SK-N-SH treated with all-trans-retinoic acid at 6 μM for 48 hours (cell line): ENCODE data around the gene TNNI3K.

Source experiments
- ATAC-seq: fragments of 200-7000 bp; cut with Tn5 transposase; 3 replicates; pipeline ENCODE4 v1.9.1; 2020; ENCODE audit warnings: mild to moderate bottlenecking, moderate library complexity
- ARNTL ChIP-seq: fragments of 450-650 bp; formaldehyde crosslinking; IDR thresholded peaks from 2 replicates; pipeline ENCODE4 v1.5.0; 2020; ENCODE audit warnings: low read depth, mild to moderate bottlenecking, moderate library complexity, borderline replicate concordance
- BACH2 ChIP-seq: fragments of 250-450 bp; sonication (Bioruptor Pico); IDR thresholded peaks from 2 replicates; pipeline ENCODE4 v1.9.0; 2021; ENCODE audit warnings: mild to moderate bottlenecking, borderline replicate concordance
- CSDC2 ChIP-seq: fragments of 250-450 bp; sonication (Bioruptor Pico); IDR thresholded peaks from 2 replicates; pipeline ENCODE4 v1.5.0; 2020; ENCODE audit warnings: mild to moderate bottlenecking, moderate library complexity
- ESRRG ChIP-seq: fragments of 250-450 bp; sonication (Bioruptor Pico); IDR thresholded peaks from 2 replicates; pipeline ENCODE4 v1.6.1; 2021; ENCODE audit warnings: mild to moderate bottlenecking
- ISL1 ChIP-seq: fragments of 250-450 bp; sonication (Bioruptor Pico); IDR thresholded peaks from 2 replicates; pipeline ENCODE4 v2.1.2; 2022; ENCODE audit warnings: mild to moderate bottlenecking, moderate library complexity
- OSR1 ChIP-seq: fragments of 250-450 bp; sonication (Bioruptor Pico); IDR thresholded peaks from 2 replicates; pipeline ENCODE4 v1.8.0; 2022; ENCODE audit warnings: moderate library complexity, mild to moderate bottlenecking, inconsistent platforms
- SNAI2 ChIP-seq: fragments of 250-450 bp; sonication (Bioruptor Pico); IDR thresholded peaks from 2 replicates; pipeline ENCODE4 v1.5.0; 2020; ENCODE audit warnings: mild to moderate bottlenecking, moderate library complexity
- TCF4 ChIP-seq: fragments of 250-450 bp; sonication (Bioruptor Pico); IDR thresholded peaks from 2 replicates; pipeline ENCODE4 v1.8.0; 2021; ENCODE audit warnings: mild to moderate bottlenecking, moderate library complexity, borderline replicate concordance
- ZC3H10 ChIP-seq: fragments of 250-450 bp; sonication (Bioruptor Pico); IDR thresholded peaks from 2 replicates; pipeline ENCODE4 v1.5.1; 2021; ENCODE audit warnings: mild to moderate bottlenecking, moderate library complexity
- ZFP3 ChIP-seq: fragments of 250-450 bp; sonication (Bioruptor Pico); IDR thresholded peaks from 2 replicates; pipeline ENCODE4 v1.5.0; 2020; ENCODE audit warnings: mild to moderate bottlenecking, moderate library complexity
- ZFP30 ChIP-seq: fragments of 450-650 bp; formaldehyde crosslinking; IDR thresholded peaks from 2 replicates; pipeline ENCODE4 v1.5.0; 2022; ENCODE audit warnings: mild to moderate bottlenecking, moderate library complexity
- ZNF565 ChIP-seq: fragments of 450-650 bp; formaldehyde crosslinking; conservative IDR thresholded peaks from 2 replicates; pipeline ENCODE4 v1.5.0; 2020; ENCODE audit warnings: low read depth, mild to moderate bottlenecking, moderate library complexity
- ZNF70 ChIP-seq: fragments of 450-650 bp; formaldehyde crosslinking; IDR thresholded peaks from 2 replicates; pipeline ENCODE4 v1.5.0; 2020; ENCODE audit warnings: mild to moderate bottlenecking, moderate library complexity
- ZNF8 ChIP-seq: fragments of 450-650 bp; formaldehyde crosslinking; IDR thresholded peaks from 2 replicates; pipeline ENCODE4 v1.5.0; 2020; ENCODE audit warnings: mild to moderate bottlenecking, moderate library complexity
- TF ChIP-seq, protein P1 (sequence below): fragments of 250-450 bp; sonication (Bioruptor Pico); IDR thresholded peaks from 2 replicates; pipeline ENCODE4 v1.8.0; 2020; ENCODE audit warnings: mild to moderate bottlenecking, moderate library complexity, borderline replicate concordance
- TF ChIP-seq, protein P2 (sequence below): fragments of 250-450 bp; sonication (Bioruptor Pico); IDR thresholded peaks from 2 replicates; pipeline ENCODE4 v1.5.1; 2021; ENCODE audit warnings: mild to moderate bottlenecking, moderate library complexity
- TF ChIP-seq, protein P3 (sequence below): fragments of 250-450 bp; sonication (Bioruptor Pico); IDR thresholded peaks from 2 replicates; pipeline ENCODE4 v1.5.0; 2020; ENCODE audit warnings: mild to moderate bottlenecking, moderate library complexity
- TF ChIP-seq, protein P4 (sequence below): fragments of 250-450 bp; sonication (Bioruptor Pico); IDR thresholded peaks from 2 replicates; pipeline ENCODE4 v1.5.1; 2020; ENCODE audit warnings: low read depth, mild to moderate bottlenecking, moderate library complexity
- TF ChIP-seq, protein P5 (sequence below): fragments of 250-450 bp; sonication (Bioruptor Pico); IDR thresholded peaks from 2 replicates; pipeline ENCODE4 v1.8.0; 2021; ENCODE audit warnings: low read depth, mild to moderate bottlenecking, moderate library complexity, borderline replicate concordance

TNNI3K gene

DNA sequence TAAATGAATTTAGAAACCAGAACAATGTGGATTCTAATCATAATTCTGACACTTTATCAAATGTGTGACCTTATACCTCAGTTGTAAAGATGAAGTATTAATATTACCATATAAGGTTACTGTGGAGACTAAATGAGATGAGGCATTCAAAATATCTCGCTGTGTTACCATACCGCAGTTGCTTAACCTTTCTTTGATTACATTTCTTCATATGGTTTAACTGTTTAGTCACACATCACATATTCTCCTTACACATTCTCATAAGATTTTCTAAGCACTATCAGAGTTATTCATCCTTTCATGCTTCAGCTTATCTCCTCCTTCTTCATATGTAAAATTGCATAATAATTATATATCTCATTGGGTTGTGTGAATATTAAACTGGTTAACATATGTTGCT lies 188.3 kb downstream of the TNNI3K start (continued):
- TF ChIP-seq, protein P1, sequence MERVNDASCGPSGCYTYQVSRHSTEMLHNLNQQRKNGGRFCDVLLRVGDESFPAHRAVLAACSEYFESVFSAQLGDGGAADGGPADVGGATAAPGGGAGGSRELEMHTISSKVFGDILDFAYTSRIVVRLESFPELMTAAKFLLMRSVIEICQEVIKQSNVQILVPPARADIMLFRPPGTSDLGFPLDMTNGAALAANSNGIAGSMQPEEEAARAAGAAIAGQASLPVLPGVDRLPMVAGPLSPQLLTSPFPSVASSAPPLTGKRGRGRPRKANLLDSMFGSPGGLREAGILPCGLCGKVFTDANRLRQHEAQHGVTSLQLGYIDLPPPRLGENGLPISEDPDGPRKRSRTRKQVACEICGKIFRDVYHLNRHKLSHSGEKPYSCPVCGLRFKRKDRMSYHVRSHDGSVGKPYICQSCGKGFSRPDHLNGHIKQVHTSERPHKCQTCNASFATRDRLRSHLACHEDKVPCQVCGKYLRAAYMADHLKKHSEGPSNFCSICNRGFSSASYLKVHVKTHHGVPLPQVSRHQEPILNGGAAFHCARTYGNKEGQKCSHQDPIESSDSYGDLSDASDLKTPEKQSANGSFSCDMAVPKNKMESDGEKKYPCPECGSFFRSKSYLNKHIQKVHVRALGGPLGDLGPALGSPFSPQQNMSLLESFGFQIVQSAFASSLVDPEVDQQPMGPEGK (CRISPR knock-in tag), result no peak
- TF ChIP-seq CSDC2 (CRISPR knock-in tag) (no peak), ZNF8 (CRISPR knock-in tag) (no peak)
- TF ChIP-seq, all 23 proteins: peak for 0

DNA sequence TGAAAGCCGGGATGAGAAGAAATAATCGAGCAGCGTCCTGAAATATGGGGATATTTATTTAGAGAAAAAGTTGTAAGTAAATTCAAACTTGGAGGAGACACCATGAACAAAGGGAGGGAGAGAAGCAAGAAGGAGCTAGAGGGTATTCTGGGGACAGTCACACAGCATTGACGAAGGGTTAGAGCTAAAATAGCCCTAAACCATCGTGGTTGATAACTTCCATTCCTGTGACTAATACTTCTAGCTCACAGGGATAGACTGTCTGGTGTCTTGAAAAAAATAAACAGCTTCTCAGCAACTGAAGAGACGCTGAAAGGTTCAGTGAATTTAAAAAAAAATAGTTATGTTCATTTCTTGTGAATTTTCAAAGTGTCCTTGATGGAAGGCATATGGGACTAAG lies 190.5 kb downstream of the TNNI3K start:
- ATAC-seq, result no peak
- TF ChIP-seq ARNTL (CRISPR knock-in tag) (no peak), ZFP3 (CRISPR knock-in tag) (no peak)

DNA sequence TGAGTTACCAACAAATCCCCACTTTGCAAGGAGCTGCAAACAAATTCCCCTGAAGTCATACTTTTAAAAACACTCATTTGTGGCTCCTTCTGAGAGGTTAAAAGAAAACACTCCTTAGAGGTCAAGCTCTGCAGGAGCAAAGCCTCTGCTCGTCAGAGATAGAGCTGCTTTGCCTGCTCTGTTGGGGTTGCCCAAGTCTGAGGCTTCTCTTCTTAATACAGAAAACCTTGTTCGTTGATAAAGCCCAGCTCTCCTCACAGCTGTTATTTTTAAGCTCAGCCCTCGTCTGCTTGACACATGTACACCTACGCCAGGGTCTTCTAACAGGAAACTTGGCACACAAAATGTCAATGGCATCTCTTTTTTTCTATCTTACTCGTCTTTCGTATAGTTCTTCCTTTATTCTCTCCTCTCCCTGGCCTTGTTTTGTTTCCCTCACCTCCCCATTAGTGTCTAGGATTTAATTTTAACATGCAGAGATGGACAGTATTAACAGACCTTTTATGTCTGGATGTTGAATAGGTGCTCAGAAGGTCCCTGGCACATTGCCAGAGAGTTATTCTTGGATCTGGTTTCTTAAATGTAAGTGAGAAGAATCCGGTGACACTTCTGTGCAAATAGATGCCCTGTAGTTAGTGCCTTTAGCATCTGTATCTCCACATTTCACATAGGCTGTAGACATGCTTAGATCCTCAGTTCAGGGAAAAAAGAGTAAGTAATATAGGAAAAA lies 191.2 kb downstream of the TNNI3K start:
- ATAC-seq, result no peak
- no peak for TF ChIP-seq OSR1 (CRISPR knock-in tag)

DNA sequence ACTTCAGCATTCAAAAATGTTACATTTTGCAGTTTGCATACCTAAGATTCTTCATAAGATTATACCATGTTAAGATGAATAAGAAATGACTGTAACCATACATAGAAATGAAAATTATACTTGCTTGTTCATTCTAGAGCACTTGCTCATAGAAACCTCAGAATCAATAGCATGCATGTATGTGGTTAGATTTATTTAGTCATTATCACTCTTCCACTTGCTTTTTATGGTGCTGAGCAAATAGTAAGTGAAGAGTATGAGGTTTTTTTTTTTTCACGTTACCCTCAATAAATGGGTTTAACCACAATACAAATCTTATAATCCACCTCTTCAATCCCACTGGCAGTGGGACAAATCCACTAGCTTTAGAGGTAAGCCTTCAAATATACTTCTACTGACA lies 192.5 kb downstream of the TNNI3K start:
- TF ChIP-seq, protein P2, sequence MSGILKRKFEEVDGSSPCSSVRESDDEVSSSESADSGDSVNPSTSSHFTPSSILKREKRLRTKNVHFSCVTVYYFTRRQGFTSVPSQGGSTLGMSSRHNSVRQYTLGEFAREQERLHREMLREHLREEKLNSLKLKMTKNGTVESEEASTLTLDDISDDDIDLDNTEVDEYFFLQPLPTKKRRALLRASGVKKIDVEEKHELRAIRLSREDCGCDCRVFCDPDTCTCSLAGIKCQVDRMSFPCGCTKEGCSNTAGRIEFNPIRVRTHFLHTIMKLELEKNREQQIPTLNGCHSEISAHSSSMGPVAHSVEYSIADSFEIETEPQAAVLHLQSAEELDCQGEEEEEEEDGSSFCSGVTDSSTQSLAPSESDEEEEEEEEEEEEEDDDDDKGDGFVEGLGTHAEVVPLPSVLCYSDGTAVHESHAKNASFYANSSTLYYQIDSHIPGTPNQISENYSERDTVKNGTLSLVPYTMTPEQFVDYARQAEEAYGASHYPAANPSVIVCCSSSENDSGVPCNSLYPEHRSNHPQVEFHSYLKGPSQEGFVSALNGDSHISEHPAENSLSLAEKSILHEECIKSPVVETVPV (CRISPR knock-in tag), result no peak
- no peak for TF ChIP-seq TCF4 (CRISPR knock-in tag)
- TF ChIP-seq, protein P3, sequence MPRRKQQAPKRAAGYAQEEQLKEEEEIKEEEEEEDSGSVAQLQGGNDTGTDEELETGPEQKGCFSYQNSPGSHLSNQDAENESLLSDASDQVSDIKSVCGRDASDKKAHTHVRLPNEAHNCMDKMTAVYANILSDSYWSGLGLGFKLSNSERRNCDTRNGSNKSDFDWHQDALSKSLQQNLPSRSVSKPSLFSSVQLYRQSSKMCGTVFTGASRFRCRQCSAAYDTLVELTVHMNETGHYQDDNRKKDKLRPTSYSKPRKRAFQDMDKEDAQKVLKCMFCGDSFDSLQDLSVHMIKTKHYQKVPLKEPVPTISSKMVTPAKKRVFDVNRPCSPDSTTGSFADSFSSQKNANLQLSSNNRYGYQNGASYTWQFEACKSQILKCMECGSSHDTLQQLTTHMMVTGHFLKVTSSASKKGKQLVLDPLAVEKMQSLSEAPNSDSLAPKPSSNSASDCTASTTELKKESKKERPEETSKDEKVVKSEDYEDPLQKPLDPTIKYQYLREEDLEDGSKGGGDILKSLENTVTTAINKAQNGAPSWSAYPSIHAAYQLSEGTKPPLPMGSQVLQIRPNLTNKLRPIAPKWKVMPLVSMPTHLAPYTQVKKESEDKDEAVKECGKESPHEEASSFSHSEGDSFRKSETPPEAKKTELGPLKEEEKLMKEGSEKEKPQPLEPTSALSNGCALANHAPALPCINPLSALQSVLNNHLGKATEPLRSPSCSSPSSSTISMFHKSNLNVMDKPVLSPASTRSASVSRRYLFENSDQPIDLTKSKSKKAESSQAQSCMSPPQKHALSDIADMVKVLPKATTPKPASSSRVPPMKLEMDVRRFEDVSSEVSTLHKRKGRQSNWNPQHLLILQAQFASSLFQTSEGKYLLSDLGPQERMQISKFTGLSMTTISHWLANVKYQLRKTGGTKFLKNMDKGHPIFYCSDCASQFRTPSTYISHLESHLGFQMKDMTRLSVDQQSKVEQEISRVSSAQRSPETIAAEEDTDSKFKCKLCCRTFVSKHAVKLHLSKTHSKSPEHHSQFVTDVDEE, result no peak
- no peak for TF ChIP-seq BACH2 (CRISPR knock-in tag)
- ATAC-seq, result no peak

DNA sequence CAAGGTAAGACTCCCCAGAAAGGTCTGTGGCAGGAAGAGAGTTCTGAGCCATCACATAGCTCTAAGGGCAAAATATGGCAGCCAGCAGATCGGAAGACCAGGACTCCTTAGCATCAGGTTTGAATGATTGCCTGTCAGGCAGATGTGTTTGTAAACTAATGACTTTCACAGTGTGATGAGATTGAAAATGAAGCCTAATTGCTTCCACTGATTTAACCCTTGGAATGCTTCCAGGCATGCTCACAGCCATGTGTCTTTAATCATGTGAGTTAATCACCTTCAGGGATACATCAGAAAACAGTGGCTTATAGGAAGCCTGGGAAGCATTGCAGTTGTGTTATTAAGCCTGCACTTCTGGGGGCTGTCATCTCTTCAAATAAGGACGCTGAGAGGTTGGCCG lies 194.4 kb downstream of the TNNI3K start:
- ATAC-seq, result no peak
- TF ChIP-seq CSDC2 (CRISPR knock-in tag) (no peak), ZNF70 (CRISPR knock-in tag) (no peak), TCF4 (CRISPR knock-in tag) (no peak), SNAI2 (no peak), ZNF8 (CRISPR knock-in tag) (no peak), ZFP30 (CRISPR knock-in tag) (no peak), ZNF565 (CRISPR knock-in tag) (no peak), ISL1 (CRISPR knock-in tag) (no peak), ZC3H10 (CRISPR knock-in tag) (no peak), ZFP3 (CRISPR knock-in tag) (no peak), ESRRG (CRISPR knock-in tag) (no peak), OSR1 (CRISPR knock-in tag) (no peak)
- TF ChIP-seq, protein P2 (CRISPR knock-in tag), result no peak
- TF ChIP-seq, protein P4, sequence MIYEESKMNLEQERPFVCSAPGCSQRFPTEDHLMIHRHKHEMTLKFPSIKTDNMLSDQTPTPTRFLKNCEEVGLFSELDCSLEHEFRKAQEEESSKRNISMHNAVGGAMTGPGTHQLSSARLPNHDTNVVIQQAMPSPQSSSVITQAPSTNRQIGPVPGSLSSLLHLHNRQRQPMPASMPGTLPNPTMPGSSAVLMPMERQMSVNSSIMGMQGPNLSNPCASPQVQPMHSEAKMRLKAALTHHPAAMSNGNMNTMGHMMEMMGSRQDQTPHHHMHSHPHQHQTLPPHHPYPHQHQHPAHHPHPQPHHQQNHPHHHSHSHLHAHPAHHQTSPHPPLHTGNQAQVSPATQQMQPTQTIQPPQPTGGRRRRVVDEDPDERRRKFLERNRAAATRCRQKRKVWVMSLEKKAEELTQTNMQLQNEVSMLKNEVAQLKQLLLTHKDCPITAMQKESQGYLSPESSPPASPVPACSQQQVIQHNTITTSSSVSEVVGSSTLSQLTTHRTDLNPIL (CRISPR knock-in tag), result no peak
- TF ChIP-seq, protein P5, sequence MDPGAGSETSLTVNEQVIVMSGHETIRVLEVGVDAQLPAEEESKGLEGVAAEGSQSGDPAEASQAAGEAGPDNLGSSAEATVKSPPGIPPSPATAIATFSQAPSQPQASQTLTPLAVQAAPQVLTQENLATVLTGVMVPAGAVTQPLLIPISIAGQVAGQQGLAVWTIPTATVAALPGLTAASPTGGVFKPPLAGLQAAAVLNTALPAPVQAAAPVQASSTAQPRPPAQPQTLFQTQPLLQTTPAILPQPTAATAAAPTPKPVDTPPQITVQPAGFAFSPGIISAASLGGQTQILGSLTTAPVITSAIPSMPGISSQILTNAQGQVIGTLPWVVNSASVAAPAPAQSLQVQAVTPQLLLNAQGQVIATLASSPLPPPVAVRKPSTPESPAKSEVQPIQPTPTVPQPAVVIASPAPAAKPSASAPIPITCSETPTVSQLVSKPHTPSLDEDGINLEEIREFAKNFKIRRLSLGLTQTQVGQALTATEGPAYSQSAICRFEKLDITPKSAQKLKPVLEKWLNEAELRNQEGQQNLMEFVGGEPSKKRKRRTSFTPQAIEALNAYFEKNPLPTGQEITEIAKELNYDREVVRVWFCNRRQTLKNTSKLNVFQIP (CRISPR knock-in tag), result no peak
- TF ChIP-seq, protein P3, result no peak
